ENCODE measurements around the gene MYT1.

Gene MYT1

GRCh38 chr20:64168381-64169090, 4.3 kb downstream of the MYT1 start:
- no peak for TF ChIP-seq CTCF (IDR thresholded peaks at IDR 0.05; ENCODE audit: insufficient read depth, missing control alignments)
- no peak for FAIRE-seq
- peak; percentile 84 for DNase-seq (ENCODE audit: insufficient read length, low spot score)

- DNase-seq (ENCODE audit: insufficient read length, low spot score), result no peak
- FAIRE-seq, result no peak
- no peak for TF ChIP-seq CTCF (IDR thresholded peaks at IDR 0.05; ENCODE audit: insufficient read depth, missing control alignments)
Measured at GRCh38 chr20:64169091-64169560, 4.9 kb downstream of the MYT1 start.

- DNase-seq (ENCODE audit: insufficient read length, low spot score), result no peak
- no peak for TF ChIP-seq CTCF (IDR thresholded peaks at IDR 0.05; ENCODE audit: insufficient read depth, missing control alignments)
- FAIRE-seq, result no peak
Measured at GRCh38 chr20:64171211-64171610, 7.0 kb downstream of the MYT1 start.

GRCh38 chr20:64173116-64173515, 8.9 kb downstream of the MYT1 start:
- FAIRE-seq (no peak), DNase-seq (ENCODE audit: insufficient read length, low spot score) (no peak)
- TF ChIP-seq CTCF (IDR thresholded peaks at IDR 0.05; ENCODE audit: insufficient read depth, missing control alignments), result no peak

- no peak for FAIRE-seq
- no peak for DNase-seq (ENCODE audit: insufficient read length, low spot score)
- TF ChIP-seq CTCF (IDR thresholded peaks at IDR 0.05; ENCODE audit: insufficient read depth, missing control alignments), result no peak
Measured at GRCh38 chr20:64176551-64176950, 12.3 kb downstream of the MYT1 start.

- no peak for DNase-seq (ENCODE audit: insufficient read length, low spot score)
- no peak for TF ChIP-seq CTCF (IDR thresholded peaks at IDR 0.05; ENCODE audit: insufficient read depth, missing control alignments)
- no peak for FAIRE-seq
Measured at GRCh38 chr20:64176971-64177370, 12.7 kb downstream of the MYT1 start.

GRCh38 chr20:64177384-64177783, 13.1 kb downstream of the MYT1 start:
- no peak for TF ChIP-seq CTCF (IDR thresholded peaks at IDR 0.05; ENCODE audit: insufficient read depth, missing control alignments)
- FAIRE-seq (no peak), DNase-seq (ENCODE audit: insufficient read length, low spot score) (no peak)
